K562 (cell line): ENCODE data around the gene UBE2S. TPM values are rescaled to one million over a fixed set of nuclear protein-coding genes. Genes with fewer than 3 reads are reported as not detected.

Source experiments
- ADNP ChIP-seq: fragments of 200-800 bp; sonication (Bioruptor generic); IDR thresholded peaks from 2 replicates; pipeline ENCODE4 v1.6.1; 2016; ENCODE audit warnings: missing genetic modification characterization, missing compliant biosample characterization
- CTCFL ChIP-seq: IDR thresholded peaks from 2 replicates; pipeline ENCODE4 v1.6.1; 2011; ENCODE audit warnings: borderline replicate concordance, low read depth, mild to moderate bottlenecking, moderate library complexity, low read length; ENCODE audit not compliant: insufficient read depth, poor library complexity, severe bottlenecking
- ZNF76 ChIP-seq: fragments of 250-450 bp; sonication (Bioruptor Pico); IDR thresholded peaks from 2 replicates; pipeline ENCODE4 v1.4.0; 2020; ENCODE audit warnings: mild to moderate bottlenecking, moderate library complexity, borderline replicate concordance
- polyA plus RNA-seq, 8 experiments: library from polyadenylated mRNA; depleted of rRNA in 4 of 8; stranded (reverse) in 5 of 8; unstranded in 3 of 8; fragments of >200 nt; fragmentation: Nextera tagmentation in 2 of 8; fragmentation: Illumina TruSeq in 1 of 8; extraction: Ambion mirVana in 2 of 8; extraction: Trizol in 1 of 8; gene quantifications; 2 replicates each; pipeline versions ENCODE4 v1.2.1 to v1.2.3, GENCODE V29; 2011 to 2014; ENCODE audit warnings: inconsistent platforms in 1 of 8, missing spikeins in 1 of 8
- total RNA-seq, 7 experiments: library from RNA; depleted of rRNA in 6 of 7; stranded (reverse); fragments of >200 nt in 6 of 7; fragmentation: Illumina TruSeq in 2 of 7; extraction: Trizol in 2 of 7; gene quantifications; 2 replicates each; pipeline versions ENCODE4 v1.2.1 to v1.2.3, GENCODE V29; 2011 to 2021; ENCODE audit warnings: low replicate concordance in 1 of 7
- TF ChIP-seq, protein P1 (sequence below): fragments of 250-450 bp; sonication (Bioruptor Pico); IDR thresholded peaks from 2 replicates; pipeline ENCODE4 v1.4.0; 2020; ENCODE audit warnings: borderline replicate concordance

The UBE2S gene
- total and polyA plus RNA-seq, 9 of the 15 experiments (the other 6 are each of a cell fraction or from before 2014, with no cell fraction given): 1.5 to 1,305 (median 157) TPM

GRCh38 chr19:55389386-55390317, 17.9 kb downstream of the UBE2S start (continued):
- TF ChIP-seq, protein P1, sequence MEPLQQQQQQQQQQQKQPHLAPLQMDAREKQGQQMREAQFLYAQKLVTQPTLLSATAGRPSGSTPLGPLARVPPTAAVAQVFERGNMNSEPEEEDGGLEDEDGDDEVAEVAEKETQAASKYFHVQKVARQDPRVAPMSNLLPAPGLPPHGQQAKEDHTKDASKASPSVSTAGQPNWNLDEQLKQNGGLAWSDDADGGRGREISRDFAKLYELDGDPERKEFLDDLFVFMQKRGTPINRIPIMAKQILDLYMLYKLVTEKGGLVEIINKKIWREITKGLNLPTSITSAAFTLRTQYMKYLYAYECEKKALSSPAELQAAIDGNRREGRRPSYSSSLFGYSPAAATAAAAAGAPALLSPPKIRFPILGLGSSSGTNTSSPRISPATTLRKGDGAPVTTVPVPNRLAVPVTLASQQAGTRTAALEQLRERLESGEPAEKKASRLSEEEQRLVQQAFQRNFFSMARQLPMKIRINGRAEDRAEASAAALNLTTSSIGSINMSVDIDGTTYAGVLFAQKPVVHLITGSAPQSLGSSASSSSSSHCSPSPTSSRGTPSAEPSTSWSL: no peak
- TF ChIP-seq CTCFL (no peak), ZNF76 (no peak), ADNP (tag) (no peak)
- TF ChIP-seq, all 486 proteins: peak for 7
